IPS-20b (cell line): Measurements from ENCODE around the gene CHRM1.

Experiments used
- H3K27ac ChIP-seq: one replicate; pipeline ENCODE4 v1.5.1; 2013; ENCODE audit warnings: low read length
- H3K27me3 ChIP-seq: 2 replicates; pipeline ENCODE4 v1.6.1; 2013; ENCODE audit warnings: mild to moderate bottlenecking, low read length, inconsistent platforms; ENCODE audit not compliant: insufficient read depth
- H3K36me3 ChIP-seq: 2 replicates; pipeline ENCODE4 v1.6.1; 2013; ENCODE audit warnings: low read depth, mild to moderate bottlenecking, inconsistent platforms, low read length, moderate library complexity; ENCODE audit not compliant: insufficient read depth
- H3K4me1 ChIP-seq: 2 replicates; pipeline ENCODE4 v1.6.1; 2013; ENCODE audit warnings: mild to moderate bottlenecking, control low read depth, inconsistent platforms, low read length, moderate library complexity; ENCODE audit not compliant: insufficient read depth
- H3K4me3 ChIP-seq: 2 replicates; pipeline ENCODE4 v1.5.1; 2013; ENCODE audit warnings: mild to moderate bottlenecking, low read length, inconsistent platforms
- H3K9ac ChIP-seq: 2 replicates; pipeline ENCODE4 v1.6.1; 2013; ENCODE audit warnings: low read depth, mild to moderate bottlenecking, inconsistent platforms, low read length, moderate library complexity
- H3K9me3 ChIP-seq: 2 replicates; pipeline ENCODE4 v1.6.1; 2013; ENCODE audit warnings: mild to moderate bottlenecking, low read depth, low read length, inconsistent platforms; ENCODE audit not compliant: insufficient read depth

The CHRM1 gene

DNA sequence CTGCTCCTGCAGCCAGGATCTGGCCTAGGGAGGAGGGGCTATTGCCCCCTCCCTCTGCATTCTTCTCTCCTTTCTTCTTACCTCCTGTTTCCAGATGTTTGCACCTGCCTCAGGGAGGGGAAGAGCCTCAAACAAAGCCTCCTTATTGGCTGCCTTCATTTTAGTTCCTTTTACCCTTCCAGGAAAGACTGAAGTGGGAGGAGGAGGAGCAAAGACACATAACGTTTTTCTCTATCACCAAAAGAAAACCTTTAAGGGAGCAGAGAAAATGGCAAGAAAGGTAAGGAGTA, 13.3 kb upstream of the CHRM1 start:
- no peaks in the 10 kb centered on the region for H3K36me3 ChIP-seq
- H3K27ac ChIP-seq: no peak overlapping the region
- H3K4me3 ChIP-seq: no peak overlapping the region
- H3K9me3 ChIP-seq: no peaks in the 10 kb centered on the region
- H3K9ac ChIP-seq: no peak overlapping the region
- H3K4me1 ChIP-seq: peaks cover 3% of the 10 kb centered on the region; the same call in 1 of the 2 replicates
- H3K27me3 ChIP-seq: peaks cover 10% of the 10 kb centered on the region

GRCh38 chr11:62933750-62934495, 12.8 kb upstream of the CHRM1 start:
- H3K4me1 ChIP-seq: peaks cover 3% of the 10 kb centered on the region; the same call in 1 of the 2 replicates

DNA sequence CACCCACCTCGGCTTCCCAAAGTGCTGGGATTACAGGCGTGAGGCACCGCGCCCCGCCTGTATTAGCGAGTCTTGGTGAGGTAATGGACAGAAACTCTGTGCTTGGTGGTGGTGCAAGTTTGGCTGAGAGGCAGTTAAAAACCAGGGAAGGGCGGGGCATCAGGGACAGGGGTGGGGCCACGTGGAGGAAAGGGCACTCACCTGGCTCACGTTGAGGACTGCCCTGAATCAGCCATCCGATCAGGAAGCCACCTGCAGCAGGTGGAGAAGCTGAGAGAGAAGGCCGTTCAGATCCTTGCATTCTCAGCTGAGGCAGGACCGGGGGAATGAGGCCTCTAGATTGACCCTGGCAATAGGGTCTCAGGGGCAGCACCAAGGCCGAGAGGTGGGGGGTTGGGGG, 12.1 kb upstream of the CHRM1 start:
- no peaks in the 10 kb centered on the region for H3K9me3 ChIP-seq
- H3K9ac ChIP-seq: no peak overlapping the region
- peaks cover 21% of the 10 kb centered on the region for H3K27me3 ChIP-seq
- H3K4me1 ChIP-seq: peaks cover 3% of the 10 kb centered on the region; the same call in 1 of the 2 replicates
- no peak overlapping the region for H3K27ac ChIP-seq
- H3K36me3 ChIP-seq: no peaks in the 10 kb centered on the region
- no peak overlapping the region for H3K4me3 ChIP-seq

More at GRCh38 chr11:62933750-62934495, 12.8 kb upstream of the CHRM1 start:
- Histone ChIP-seq H3K27me3 (peaks cover 15% of the 10 kb centered on the region), H3K9ac (no peak overlapping the region), H3K36me3 (no peaks in the 10 kb centered on the region), H3K27ac (no peak overlapping the region), H3K9me3 (no peaks in the 10 kb centered on the region), H3K4me3 (no peak overlapping the region)

DNA sequence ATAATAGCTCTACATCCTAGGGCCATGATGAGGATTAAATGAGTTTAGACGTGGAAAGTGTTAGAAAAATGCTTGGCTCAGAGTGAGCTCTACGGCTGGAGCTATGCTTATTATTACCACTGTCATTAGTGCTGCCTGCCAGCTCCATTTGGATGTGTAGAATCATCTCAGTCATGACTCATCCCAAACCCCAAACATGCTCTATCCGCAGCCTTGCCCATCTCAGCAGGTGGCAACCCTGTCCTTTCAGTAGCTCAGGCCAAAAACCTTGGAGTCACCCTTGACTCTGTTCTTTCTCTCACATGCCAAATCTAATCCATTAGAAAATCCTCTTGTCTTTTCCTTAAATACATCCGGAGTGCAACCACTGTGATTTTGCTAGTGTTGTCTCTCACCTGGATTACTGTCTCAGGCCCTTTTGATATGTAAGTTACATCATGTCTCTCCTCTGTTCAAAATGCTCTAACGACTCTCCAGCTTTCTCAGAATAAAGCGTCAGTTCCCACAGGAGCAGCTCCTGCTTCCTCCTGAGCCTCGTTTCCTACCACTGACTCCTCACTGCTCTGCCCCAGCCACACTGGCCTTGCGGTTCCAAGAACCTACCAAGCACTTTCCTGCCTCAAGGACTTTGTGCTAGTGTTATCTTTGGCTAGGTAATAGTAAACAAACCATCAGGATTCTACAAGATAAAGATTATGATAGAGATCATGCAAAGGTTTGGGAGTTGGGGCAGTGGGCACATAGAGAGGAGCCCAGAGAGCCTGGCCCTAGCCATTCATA, 10.5 kb upstream of the CHRM1 start:
- Histone ChIP-seq H3K27me3 (peaks cover 37% of the 10 kb centered on the region), H3K4me1 (peaks cover 8% of the 10 kb centered on the region), H3K4me3 (no peak overlapping the region), H3K9ac (no peak overlapping the region), H3K27ac (no peak overlapping the region), H3K36me3 (no peaks in the 10 kb centered on the region), H3K9me3 (no peaks in the 10 kb centered on the region)

- no peaks in the 10 kb centered on the region for H3K36me3 ChIP-seq
- H3K4me3 ChIP-seq: no peak overlapping the region
- no peaks in the 10 kb centered on the region for H3K9me3 ChIP-seq
- H3K4me1 ChIP-seq: peaks cover 8% of the 10 kb centered on the region
- no peak overlapping the region for H3K9ac ChIP-seq
- H3K27ac ChIP-seq: no peak overlapping the region
- peaks cover 47% of the 10 kb centered on the region for H3K27me3 ChIP-seq
These were observed 9.5 kb upstream of the CHRM1 start for GRCh38 chr11:62930666-62931065.

DNA sequence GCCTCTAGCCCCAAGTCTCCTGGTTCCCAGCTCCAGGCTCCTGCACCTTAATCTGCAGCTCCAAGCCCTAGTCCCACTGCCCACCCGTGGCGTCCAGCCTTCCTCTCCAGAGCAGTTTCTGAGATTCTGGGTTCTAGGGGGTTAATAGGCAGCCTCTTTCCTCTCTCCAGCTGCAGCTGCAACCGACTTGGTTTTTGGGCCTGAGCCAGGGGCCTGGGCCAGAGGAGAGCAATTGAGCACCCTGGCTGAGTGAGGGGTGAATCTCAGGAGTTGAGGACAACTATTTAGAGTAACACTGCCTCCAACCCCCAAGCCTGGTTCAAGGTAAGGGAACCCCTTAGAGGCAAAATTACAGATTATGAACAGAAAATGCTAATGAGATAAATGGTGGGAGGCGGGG, 9.0 kb upstream of the CHRM1 start:
- Histone ChIP-seq H3K9ac (no peak overlapping the region), H3K4me3 (no peak overlapping the region), H3K27ac (no peak overlapping the region), H3K4me1 (peaks cover 8% of the 10 kb centered on the region), H3K27me3 (peaks cover 52% of the 10 kb centered on the region), H3K9me3 (no peaks in the 10 kb centered on the region), H3K36me3 (no peaks in the 10 kb centered on the region)

GRCh38 chr11:62928011-62928410, 6.8 kb upstream of the CHRM1 start:
- Histone ChIP-seq H3K27ac (no peak overlapping the region), H3K36me3 (no peaks in the 10 kb centered on the region), H3K9me3 (no peaks in the 10 kb centered on the region), H3K4me3 (no peak overlapping the region), H3K27me3 (peaks cover 73% of the 10 kb centered on the region), H3K4me1 (peaks cover 8% of the 10 kb centered on the region), H3K9ac (no peak overlapping the region)

DNA sequence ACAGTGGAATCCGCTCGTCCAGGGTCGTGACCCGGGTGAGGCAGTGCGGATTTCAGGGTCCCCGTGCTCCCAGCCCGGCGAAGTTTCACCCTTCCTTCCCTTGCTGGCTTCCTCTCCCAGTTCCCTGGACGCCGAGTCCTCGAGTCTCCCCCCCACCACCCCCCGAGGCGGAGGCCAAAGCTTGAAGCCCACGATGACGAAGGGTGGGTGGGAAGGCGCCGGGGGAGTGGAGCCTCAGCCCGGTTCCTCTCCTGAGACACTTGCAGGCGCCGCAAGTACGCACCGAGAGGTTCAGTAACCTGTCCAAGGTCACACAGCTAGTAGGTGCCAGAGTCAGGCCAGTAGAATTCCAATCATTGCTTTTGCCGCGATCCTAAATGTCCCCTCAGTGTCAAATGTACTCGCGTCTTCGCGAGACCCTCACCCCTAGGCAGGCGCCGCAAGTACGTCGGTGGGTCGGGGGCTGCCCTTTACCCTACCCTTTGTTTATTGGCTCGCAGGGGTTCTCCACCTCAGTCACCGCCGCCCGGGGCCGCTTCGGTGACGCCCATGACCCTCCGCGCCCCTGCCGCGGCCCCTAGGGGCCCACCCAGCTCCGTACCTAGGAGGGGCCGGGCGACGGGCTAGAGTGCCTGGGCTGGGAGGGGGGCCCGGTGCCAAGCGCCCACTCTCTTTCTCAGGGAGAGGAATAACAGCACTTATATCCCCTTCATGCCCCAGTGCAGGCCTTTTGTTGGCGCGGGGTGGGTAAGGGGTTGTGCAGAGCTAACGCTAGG, 5.7 kb upstream of the CHRM1 start:
- Histone ChIP-seq H3K9me3 (no peaks in the 10 kb centered on the region), H3K4me1 (peaks cover 7% of the 10 kb centered on the region), H3K27ac (no peak overlapping the region), H3K4me3 (peak overlapping the region; percentile 77), H3K36me3 (no peaks in the 10 kb centered on the region), H3K27me3 (peaks cover 85% of the 10 kb centered on the region), H3K9ac (peak overlapping the region; percentile 35; the same call in 1 of the 2 replicates)

DNA sequence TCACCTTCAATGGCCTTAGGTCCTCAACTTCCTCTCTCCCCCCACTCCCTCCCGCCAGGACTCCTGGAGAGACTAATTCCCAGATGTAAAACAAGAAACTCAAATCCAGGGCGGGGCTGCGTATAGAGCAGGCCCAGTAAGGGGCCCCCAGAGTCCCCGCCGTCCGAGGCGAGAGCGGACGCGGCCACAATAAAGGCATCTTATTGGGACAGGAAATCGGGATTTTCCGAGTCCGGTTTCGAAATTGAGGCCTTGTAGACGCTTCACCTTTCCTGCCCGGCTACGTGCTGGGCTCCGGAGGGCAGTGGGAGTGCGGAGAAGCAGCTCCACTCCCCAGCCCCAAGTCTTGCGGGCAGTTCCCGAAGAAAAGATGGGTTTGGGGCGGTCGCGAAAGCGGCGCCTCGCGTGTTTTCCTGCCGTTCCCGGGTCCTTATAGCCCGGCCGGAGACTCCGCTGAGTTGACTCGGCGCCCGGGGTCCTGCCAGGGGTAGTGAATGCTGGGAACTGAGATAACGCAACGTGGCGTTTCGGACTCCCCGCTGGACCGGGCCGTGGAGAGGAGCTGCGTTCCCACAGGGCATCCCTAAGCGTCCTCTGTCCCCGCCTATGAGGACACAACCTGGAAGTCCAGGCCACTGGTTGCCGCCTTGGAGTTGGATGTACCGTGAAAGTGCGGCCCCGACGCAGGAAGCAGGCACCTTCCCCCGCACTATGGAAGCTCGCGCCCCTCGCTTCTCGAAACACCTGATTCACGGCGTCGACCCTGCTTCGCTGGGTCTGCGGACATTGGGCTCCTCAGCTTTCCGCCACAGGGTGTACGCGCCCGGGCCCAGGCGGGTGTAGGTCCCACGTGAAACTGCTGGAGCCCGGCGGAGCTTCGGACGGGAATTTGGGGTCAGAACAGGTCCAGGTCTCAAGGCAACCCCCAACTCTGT, 4.8 kb upstream of the CHRM1 start:
- Histone ChIP-seq H3K27me3 (peaks cover 92% of the 10 kb centered on the region), H3K36me3 (no peaks in the 10 kb centered on the region), H3K9ac (peak overlapping the region; percentile 35), H3K4me3 (peak overlapping the region; percentile 77), H3K4me1 (peaks cover 5% of the 10 kb centered on the region), H3K27ac (no peak overlapping the region), H3K9me3 (no peaks in the 10 kb centered on the region)

GRCh38 chr11:62925308-62925707, 4.1 kb upstream of the CHRM1 start:
- no peaks in the 10 kb centered on the region for H3K36me3 ChIP-seq
- peaks cover 5% of the 10 kb centered on the region for H3K4me1 ChIP-seq
- no peak overlapping the region for H3K27ac ChIP-seq
- peaks cover 97% of the 10 kb centered on the region for H3K27me3 ChIP-seq
- H3K9ac ChIP-seq: peak overlapping the region; percentile 35; the same call in 1 of the 2 replicates
- H3K4me3 ChIP-seq: peak overlapping the region; percentile 77
- H3K9me3 ChIP-seq: no peaks in the 10 kb centered on the region
